ENCODE measurements around the gene GGTA1. TPM values are rescaled to one million over a fixed set of nuclear protein-coding genes. Genes with fewer than 3 reads are reported as not detected.

The GGTA1 gene
- total RNA-seq, 2 experiments from 2014 or later = not detected

DNA sequence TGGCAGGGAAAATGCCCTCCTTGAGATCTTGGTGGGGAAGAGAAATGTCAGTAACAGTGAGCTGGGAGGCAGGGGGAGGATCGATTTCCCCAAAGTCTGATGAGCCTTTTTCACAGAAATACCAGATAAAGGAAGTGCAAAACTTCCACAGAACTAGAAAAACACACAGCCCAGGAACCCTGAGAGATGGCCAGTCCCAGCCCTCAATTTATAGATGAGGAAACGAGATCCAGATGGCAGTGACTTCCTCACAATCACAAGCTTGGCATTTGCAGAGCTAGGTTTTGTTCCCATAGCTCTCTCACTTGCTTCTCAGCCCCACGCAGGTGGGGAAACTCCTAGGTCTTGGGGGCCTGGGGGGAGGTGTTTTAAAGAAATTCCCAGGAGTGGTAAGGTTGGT, 3.8 kb upstream of the GGTA1 start:
- ChIA-PET CTCF (no interaction called here), POLR2A (no interaction called here)

DNA sequence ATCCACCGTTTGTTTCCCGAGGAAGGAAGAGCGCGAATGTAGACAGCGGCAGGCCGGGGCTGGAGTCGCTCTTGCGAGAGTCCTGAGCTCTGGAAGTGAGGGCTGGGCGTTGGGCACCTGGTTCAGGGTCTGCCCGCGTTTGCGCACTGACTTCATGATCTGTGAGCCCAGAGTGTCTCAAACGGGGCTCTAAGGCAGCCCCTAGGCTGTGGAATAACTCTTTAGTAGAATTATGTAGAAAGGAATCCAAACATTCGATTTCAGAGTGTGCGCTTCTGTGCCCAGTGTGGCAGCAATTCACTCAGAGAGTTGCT, 478 bp upstream of the GGTA1 start:
- ChIA-PET CTCF (no interaction called here), POLR2A (no interaction called here)

DNA sequence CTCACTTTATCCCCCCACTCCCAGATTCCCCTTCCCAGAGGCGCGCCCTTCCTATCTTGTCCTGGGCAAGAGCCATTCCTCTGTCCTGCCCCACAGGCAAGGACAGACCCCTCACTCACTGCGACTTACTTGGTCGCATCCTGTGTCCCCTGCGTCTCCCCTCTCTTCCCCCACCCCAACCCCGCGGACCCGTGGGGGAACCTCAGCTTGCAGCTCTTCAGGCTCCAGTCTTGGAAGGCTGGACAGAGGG, 542 bp downstream of the GGTA1 start:
- ChIA-PET POLR2A (no interaction called here), CTCF (no interaction called here)

DNA sequence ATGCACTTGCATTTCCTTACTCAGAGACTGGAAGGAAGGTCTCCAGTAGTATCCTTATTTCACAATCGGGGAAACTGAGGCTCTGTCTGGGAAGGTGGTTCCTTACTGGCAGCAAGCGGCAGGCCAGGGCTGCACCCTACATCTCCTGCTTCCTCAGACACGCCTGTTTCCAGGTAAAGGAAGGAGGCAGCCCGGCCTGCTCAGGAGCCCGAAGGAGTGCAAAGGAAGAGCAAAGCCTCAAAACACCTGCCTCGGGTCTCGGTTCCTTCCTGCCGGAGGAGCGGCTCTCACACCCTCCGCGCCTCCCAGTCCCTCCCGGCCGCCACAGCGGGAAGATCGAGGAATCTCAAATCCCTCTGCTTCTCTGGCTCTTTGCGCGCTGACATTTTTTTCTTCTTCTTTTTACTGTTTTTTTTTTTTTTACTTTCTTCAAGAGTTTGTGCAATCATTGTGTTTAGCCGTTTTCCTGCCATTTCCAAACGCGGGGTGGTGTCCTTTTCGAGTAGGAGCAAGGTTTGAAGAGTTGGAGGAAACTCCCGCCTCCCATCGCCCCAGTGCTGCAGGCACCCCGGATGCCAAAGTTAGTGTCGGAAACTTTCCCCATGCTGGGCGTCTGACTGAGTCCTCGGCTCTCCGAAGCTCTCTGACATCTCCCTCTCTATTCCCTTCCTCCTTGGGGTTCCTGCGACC, 1.0 kb downstream of the GGTA1 start:
- ChIA-PET POLR2A (no interaction called here), CTCF (interaction anchor here (1.0 kb wide), 1 partner anchor 33 kb away, joined by 3 read pairs; no protein-coding TSS in a partner anchor)

DNA sequence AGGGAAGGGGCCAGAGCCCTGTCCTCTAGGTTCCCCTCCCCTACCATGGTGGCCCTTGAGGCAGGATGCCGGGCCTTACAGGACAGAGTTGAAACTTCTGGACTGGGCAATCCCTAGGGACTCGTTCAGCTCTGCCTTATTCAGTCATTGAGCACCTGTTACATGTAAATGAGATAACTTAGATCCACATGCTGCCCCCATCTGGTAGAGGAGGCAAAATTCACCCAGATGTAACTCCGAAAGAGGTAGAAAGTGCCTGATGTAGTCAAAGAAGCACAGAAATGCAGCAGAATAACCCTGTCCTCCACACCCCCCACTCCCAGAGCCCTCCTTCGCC, 1.5 kb downstream of the GGTA1 start:
- CTCF ChIA-PET = interaction anchor here (0.9 to 1.0 kb wide), 3 partner anchors 33 to 42 kb away, joined by 3 read pairs; no protein-coding TSS in a partner anchor
- POLR2A ChIA-PET = no interaction called here

DNA sequence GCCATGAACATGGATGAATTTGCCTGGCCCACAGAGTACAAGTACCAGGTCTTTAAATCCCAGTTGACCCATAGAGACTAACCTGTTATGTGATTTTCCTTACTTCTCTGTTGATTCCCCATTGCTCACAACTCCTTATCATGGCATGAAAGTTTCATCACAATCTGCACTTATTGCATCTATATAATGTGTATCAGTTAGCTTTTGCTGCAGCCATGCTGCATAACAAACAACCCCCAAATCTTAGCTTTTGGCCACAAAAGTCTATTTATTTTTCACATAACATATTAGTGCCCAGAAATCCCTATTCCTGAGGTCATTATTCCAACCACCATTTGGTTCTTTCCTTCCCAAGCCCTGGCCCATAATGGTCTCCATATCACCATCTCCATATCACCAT, 3.7 kb downstream of the GGTA1 start:
- CTCF ChIA-PET = interaction anchor here (0.9 kb wide), 1 partner anchor 10 kb away, joined by 3 read pairs; no protein-coding TSS in a partner anchor
- POLR2A ChIA-PET = no interaction called here

DNA sequence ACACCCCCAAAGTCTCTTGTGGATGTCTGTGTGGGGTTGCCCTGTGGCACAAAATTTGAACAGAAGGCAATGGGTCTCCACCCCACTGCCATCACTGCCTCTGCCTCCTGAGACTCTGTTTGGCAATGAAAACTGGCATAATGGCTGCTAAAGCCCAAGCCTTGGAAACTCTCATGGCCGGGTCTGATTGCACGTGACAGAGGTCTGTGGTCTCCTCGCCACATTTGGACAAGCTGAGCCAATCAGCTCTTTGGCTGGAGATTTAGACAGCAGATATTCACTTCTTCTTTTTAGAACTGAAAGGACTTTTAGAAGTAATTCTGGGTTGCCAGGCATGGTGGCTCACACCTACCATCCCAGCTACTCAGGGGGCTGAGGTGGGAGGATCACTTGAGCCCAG, 5.5 kb downstream of the GGTA1 start:
- CTCF ChIA-PET = interaction anchor here (1.1 kb wide), 1 partner anchor 174 kb away, joined by 3 read pairs; no protein-coding TSS in a partner anchor
- POLR2A ChIA-PET = no interaction called here

DNA sequence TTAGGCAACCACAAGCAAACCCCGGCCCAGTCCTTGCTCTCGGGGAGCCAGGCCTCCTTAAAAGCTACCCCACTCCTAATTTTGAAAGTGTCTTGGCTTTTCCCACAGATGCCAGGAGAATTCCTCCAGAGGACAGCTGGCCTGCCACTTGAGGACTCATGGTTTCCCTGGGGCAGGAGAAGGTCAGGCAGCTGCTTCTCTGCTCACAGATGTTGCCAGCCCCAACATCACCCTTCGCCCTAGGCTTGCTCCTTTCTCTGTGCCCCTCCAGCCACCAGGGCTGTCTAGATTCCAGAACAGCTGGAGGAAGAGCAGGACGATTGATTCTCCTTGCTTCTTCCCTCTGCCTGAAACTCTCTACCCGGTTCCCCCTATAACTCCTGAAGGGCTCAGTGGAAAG, 8.5 kb downstream of the GGTA1 start:
- ChIA-PET POLR2A (no interaction called here), CTCF (interaction anchor here (1.8 kb wide), 1 partner anchor 171 kb away, joined by 5 read pairs; no protein-coding TSS in a partner anchor)

DNA sequence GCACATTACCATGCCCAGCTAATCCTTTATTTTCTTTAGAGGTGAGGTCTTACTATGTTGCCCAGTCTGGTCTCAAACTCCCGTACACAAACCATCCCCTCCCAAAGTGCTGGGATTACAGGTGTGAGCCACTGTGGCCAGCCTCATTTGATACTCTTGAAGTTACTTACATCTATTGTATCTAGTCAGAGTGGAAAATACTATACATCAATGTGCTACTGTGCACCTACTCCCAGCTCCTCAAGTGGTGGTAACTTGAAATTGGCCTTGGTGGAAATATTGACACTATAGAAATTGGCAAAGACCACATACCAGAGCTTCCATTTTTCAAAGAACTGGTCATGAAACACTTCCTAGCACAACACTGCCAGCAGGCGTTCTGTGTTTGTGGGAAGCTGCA, 10.3 kb downstream of the GGTA1 start:
- ChIA-PET POLR2A (no interaction called here), CTCF (no interaction called here)

DNA sequence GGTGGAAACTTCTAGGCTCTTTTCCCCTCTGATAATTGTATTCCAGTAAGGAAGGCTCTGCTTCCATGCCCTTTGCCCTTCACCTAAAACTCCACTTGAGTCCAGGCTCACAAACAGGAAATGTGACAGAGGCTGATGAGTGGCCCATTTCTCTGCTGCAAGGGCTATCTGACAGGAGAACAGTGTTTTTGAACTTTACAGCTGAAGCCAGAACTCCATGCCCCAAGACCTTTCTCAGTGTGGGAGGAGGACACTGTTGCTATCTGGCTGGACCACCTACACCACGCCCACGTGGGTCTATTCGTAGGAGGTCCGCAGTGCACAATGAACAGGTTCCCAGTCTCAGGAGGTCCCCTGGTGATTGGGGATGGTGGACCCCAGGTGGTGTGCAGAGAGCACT, 13.6 kb downstream of the GGTA1 start:
- ChIA-PET POLR2A (no interaction called here), CTCF (interaction anchor here (1.4 kb wide), 1 partner anchor 10 kb away, joined by 3 read pairs; no protein-coding TSS in a partner anchor)

DNA sequence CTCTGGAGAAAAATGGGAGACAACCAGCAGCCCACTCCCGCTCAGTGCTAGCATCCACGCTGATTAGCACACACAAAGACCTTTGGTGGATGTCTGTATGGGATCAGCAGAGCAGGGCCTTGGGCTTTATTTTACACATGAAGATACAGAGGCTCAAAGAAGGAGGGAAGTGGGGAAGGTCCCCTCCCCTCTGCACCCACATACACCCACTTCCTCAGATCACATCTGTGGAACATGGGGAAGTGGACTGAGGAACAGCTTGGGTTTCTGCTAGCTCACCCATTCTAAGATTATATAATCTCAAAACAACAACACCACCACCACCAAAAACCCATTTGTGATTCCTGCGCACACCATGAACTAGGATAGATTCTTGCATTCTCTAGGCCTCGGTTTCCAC, 14.0 kb downstream of the GGTA1 start:
- CTCF ChIA-PET = interaction anchor here (1.4 kb wide), 1 partner anchor 10 kb away, joined by 3 read pairs; no protein-coding TSS in a partner anchor
- POLR2A ChIA-PET = no interaction called here

DNA sequence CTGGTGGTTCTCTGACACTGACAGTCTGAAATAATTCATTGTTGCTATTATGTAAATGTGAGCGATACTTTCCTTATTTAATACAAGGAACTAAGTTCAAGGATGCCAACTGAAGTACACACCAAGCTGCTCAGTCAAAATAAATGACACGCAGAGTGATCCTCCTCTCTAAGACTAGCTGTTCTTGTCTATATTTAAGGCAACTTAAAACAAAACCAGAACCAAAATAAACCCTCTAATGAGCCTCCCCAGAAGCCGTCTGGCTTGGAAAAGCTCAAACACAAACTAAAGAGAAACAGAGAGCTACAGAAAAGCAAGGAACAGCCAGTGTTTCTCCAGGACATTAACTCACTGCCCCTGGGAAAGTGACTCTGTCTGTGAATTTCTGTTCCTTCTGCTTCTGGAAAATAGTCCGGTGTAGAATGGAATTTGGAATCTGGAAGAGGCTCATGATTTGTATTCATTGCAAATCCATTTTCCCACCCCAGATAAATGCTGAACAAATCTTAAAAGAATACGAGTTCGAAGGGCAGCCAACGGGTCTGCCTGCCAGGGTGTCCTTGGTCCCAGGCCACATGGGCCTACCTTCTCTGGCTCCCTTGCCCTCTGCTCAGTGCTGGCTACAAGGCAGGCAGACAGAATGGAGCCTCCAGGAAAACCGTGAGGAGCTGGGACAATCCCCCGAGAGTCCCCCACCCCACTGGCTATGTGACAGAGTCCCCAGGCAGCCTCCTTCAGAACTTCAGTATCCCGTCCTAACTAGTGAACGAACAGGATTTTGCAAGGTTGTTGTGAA, 14.8 kb downstream of the GGTA1 start:
- POLR2A ChIA-PET = no interaction called here
- CTCF ChIA-PET = interaction anchor here (1.4 kb wide), 1 partner anchor 11 kb away, joined by 3 read pairs; no protein-coding TSS in a partner anchor

DNA sequence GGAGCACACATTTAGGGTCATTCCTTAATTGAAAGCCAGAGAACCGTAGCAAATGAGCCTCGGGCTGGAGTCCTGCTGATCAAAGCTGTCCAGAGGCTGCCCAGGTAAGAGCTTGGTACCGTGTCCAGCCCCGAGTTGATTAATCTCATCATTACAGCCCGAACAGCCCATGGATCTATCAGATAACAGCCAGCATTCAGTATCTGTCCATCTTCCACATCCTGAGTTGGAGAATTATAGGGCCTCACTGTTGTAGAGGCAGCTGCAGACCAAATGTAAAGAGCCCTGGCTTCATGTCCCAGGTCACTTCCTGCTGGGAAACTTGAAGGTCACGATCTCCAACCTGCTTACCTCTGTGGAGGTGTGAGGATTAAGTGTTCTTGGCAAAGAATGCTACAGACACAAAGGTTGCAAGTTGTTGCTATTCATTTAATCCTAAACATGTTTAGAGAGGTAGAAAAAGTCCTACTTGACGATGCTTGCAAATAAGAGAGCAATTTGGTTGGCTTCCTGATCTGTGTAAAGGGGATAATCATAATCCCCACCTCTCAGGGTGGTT, 16.1 kb downstream of the GGTA1 start:
- CTCF ChIA-PET = no interaction called here
- POLR2A ChIA-PET = no interaction called here

DNA sequence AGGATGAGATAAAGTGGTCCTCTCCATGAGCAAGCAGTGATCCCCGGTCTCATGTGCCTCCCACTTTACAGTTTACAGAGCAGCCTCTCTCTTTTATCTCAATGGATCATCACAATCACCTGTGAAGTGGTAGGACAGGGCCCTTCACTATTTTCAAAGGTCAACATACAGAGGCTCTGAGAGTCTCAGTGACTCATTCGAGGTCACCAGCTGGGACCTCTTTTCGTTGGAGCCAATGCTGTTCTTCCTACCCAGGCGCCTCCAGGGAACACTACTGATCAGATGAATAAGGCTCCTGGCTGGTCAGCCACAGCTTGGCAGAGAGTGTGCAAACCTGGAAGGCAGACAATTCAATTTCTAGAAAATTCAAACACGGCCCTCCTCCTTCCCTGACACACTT, 16.6 kb downstream of the GGTA1 start:
- POLR2A ChIA-PET = no interaction called here
- CTCF ChIA-PET = no interaction called here

DNA sequence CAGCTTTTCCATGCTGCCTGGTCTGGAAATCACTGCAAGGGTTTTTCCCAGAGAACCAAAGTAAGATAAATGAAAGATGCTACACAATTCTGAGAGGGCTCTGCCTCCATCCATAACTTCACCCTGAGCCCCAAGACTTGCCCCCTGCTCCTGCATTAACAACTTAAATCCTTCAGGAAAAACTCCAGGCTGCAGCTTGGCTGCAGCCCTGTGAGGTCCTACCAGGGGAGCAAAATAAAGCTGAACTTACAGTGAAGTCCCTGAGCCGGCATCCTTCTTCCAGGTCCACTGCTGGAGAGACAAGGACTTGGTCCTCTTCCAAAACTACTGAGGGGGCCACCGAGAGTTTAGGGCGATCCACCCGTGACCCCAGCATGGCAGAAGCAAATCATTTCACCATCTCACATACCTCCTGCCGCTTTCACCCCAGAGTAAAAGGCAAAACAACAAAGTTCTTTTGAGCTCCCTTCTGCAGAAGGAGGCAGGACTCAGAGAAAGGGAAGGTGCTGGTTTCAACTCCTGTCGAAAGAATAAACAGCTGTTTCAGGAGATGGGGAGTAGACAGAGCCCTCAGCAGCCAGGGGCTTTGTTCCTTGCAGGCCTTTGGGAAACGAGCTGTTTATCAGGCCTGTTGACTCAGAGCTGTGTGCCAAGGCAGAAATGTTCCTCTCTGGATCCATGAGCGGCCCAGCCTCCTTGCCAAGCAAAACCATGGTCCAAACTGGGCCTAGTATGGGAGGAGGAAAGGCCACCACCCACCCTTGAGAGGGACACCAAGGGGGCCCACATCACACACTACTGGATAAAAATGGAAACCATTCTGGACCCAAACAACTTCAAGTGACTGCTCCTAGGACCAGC, 20.6 kb downstream of the GGTA1 start:
- CTCF ChIA-PET = no interaction called here

DNA sequence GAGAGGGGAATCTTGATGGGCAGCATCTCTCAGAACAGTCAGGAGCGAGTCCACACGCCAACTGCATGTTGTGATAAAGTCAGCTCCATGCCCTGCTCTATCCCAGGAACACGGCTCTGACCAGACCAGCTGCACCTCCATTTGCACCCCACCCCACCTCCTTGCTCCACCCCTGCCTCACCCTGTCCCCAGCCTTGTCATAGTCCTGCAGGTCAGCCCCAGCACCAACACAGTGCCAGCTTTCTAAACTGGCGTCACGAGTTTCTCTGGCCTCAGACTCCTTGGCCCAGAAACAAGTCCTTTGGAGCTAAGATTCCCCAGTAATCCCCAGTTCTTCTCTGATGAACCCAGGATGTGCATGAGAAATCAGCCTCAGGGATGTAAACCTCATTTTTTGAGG, 23.5 kb downstream of the GGTA1 start:
- POLR2A ChIA-PET = no interaction called here
- CTCF ChIA-PET = interaction anchor here (1.1 kb wide), 1 partner anchor 157 kb away, joined by 3 read pairs; no protein-coding TSS in a partner anchor

More for the DNA sequence above, 20.6 kb downstream of the GGTA1 start:
- POLR2A ChIA-PET = no interaction called here

DNA sequence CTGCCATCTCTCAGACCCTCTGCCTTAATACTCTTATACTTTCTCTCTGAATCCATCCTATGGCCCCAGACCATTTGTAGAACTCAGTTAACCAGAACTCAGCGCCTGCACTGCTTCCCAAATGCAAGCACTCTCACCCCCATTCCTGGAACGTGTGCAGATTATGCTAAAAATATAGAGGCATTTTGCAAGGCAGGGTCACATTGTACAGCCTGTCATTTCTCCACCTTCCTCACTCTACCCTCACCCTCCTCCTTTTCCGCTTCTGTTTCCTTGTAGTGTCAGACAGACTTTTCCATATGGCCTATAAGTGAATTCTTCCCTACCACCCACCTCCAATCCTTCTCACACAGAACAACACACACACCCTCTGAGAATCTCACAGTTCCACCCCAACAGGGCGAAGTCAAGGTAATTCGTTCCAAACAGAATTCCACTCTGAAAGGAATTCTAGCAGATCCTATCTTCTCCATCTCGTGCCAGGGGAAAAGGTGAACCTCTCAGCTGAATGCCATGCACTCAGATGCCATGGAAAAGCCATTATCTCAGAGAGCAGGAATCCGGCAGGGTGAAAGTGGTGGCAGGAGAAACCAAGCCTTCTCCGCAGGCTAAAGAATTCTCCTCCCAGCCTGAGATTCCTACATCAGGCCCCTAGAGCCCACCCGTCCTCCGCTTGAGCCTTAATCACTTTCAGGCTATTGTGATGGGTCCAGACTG, 25.3 kb downstream of the GGTA1 start:
- ChIA-PET CTCF (no interaction called here), POLR2A (no interaction called here)

DNA sequence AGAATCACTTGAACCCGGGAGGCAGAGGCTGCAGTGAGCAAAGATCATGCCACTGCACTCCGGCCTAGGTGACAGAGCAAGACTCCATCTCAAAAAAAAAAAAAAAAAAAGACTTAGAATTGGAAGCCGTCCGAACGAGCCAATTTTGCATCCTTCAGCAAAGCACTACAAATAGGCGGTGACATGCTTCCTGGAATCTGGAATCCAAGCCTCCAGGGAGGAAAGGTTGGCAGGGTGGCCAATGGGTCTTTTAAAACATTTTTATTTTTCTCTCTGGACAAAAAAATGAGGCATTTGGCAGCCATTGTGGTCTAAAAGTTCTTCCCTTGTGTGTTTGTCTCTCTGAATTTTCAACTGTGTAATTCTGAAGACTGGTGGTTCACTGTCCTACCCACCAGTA, 26.4 kb downstream of the GGTA1 start:
- CTCF ChIA-PET = no interaction called here
- POLR2A ChIA-PET = no interaction called here

DNA sequence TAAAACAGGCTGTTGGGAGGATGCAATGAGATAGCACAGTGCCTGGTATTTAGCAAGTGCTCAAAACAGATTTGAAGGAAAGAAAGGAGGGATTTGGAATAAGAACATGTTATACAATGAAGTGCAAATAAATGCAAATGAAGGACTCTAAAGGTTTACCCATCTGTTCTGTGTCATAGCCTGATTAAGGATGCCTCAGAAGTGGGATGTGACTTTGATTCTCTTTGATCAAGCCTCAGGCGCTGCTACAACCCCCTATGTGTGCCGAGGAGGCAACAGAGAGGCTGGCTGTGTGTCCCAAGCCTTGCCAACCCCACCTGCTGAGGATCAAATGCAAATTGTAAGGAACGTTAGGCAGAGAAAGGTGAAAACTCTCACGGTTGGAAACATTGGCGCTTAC, 27.2 kb downstream of the GGTA1 start:
- CTCF ChIA-PET = interaction anchor here (1.7 kb wide), 1 partner anchor 10 kb away, joined by 4 read pairs; no protein-coding TSS in a partner anchor
- POLR2A ChIA-PET = no interaction called here

DNA sequence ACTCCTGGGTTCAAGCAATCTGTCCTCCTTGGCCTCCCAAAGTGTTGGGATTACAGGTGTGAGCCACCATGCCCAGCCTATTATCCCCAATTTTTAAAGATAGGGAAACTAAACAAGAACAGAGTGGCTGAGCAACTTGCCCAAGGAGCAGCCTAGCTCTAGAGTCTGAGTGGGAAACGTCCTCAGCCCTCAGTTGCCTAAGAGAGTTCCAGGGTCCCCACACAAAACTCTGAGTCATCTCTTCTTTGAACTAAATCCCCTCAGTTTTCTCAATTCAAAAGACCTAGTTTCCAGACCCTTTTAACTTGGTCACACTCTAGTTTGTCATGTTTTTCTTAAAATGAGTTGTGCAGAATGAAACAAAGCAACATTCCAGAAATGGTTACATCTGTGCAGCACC, 33.5 kb downstream of the GGTA1 start:
- ChIA-PET CTCF (interaction anchor here (1.0 to 1.2 kb wide), 2 partner anchors 10 to 32 kb away, joined by 3 read pairs; no protein-coding TSS in a partner anchor), POLR2A (no interaction called here)

All from activated CD8-positive, alpha-beta memory T cell treated with anti-CD3 and anti-CD28 coated beads for 36 hours (primary cell).